GM12892 (cell line): ENCODE results near the gene FBXO40. TPM values are rescaled to one million over a fixed set of nuclear protein-coding genes. Genes with fewer than 3 reads are reported as not detected.
A peak's percentile ranks its signal among the peaks of the same experiment; 100 is the strongest.

Source experiments
- DNase-seq: peaks from one replicate; pipeline ENCODE4 v3.0.0; 2011; ENCODE audit not compliant: insufficient read length
- FAIRE-seq: peaks from 2 replicates; lab custom pipeline; 2011; peaks lifted over from hg19 to GRCh38; lab: Jason Lieb, UNC
- POLR2A ChIP-seq: IDR thresholded peaks from 2 replicates; pipeline ENCODE4 v1.6.1; 2011; ENCODE audit warnings: low read depth, low read length, control low read depth
- POLR2AphosphoS5 ChIP-seq: IDR thresholded peaks from 2 replicates; pipeline ENCODE4 v1.6.1; 2011; ENCODE audit warnings: low read depth, low read length, control low read depth
- TAF1 ChIP-seq: IDR thresholded peaks from 2 replicates; pipeline ENCODE4 v1.6.1; 2011; ENCODE audit warnings: low read depth, mild to moderate bottlenecking, control low read depth, low read length, borderline replicate concordance
- polyA plus RNA-seq: library from polyadenylated mRNA; unstranded; fragments of >200 nt; gene quantifications from one replicate; pipeline ENCODE4 v1.2.1, GENCODE V29; 2012; ENCODE audit warnings: missing spikeins, inconsistent platforms; ENCODE audit not compliant: missing spikeins

The FBXO40 gene
- 0.17 TPM for polyA plus RNA-seq

GRCh38 chr3:121592856-121593702 is at the start of gene FBXO40:
FBXO40 (plus strand) TSS chr3:121593379; CDS start chr3:121620576, 27,197 bp downstream.
- FAIRE-seq (peak; percentile 79), DNase-seq (no peak)
- no peak for TF ChIP-seq POLR2A
- TF ChIP-seq TAF1, result no peak
- no peak for TF ChIP-seq POLR2AphosphoS5

DNA sequence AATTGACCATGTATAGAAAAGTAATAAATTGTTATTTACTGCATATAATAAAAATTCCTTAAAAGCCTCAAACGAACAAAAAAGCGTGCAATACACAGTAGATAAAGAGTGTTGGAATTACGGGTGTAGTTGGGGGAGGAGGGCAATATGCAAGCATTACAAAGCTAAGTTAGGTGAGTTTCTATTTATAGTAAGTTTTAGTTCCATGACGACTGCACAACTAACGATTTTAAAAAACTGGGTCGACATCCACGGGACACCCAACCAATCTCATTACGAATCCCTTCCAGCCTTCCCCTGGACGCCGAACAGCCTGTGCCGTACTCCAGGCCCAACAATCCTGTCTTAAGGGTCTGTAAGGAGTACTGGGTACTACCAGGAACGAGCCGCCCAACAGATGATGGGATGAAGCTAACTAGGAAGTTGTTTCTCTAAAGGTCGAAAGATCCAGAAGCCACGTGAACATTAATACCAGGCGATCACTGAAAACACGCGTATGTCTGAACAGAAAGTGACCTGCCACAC is 48.1 kb upstream of the FBXO40 start:
- DNase-seq (no peak), FAIRE-seq (no peak)
- TF ChIP-seq POLR2AphosphoS5 (no peak), TAF1 (no peak), POLR2A (no peak)

- peak; percentile 67 for DNase-seq
- peak; percentile 94 for FAIRE-seq
- TF ChIP-seq TAF1 (peak; percentile 56; the same call in 1 of the 2 replicates), POLR2A (peak; percentile 64), POLR2AphosphoS5 (peak; percentile 33; the same call in 1 of the 2 replicates)
These were observed 47.4 kb upstream of the FBXO40 start, which contains the start of gene POLQ for GRCh38 chr3:121545574-121546455. POLQ (minus strand) TSS chr3:121545988; CDS start chr3:121545877, 111 bp downstream.

DNA sequence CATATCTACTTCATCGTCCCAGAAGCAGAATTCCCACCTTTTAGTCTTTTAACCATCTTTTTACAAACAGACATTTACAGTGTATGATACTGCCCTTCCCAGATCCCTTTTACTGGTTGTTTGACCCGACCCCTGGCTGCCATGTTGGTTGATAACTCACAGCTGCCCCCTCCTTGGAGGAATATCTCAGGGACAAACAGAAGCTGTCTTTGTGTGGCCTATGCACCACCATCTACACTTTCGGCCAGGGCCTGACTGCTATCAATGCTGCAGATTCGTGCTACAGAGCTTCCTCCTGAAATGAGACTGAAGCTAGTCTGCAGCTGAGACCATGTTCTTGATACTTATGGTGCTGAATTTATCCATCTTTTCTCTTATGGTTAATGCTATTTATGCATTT is 40.8 kb upstream of the FBXO40 start:
- DNase-seq (no peak), FAIRE-seq (no peak)
- TF ChIP-seq POLR2A (no peak), POLR2AphosphoS5 (no peak), TAF1 (no peak)

DNA sequence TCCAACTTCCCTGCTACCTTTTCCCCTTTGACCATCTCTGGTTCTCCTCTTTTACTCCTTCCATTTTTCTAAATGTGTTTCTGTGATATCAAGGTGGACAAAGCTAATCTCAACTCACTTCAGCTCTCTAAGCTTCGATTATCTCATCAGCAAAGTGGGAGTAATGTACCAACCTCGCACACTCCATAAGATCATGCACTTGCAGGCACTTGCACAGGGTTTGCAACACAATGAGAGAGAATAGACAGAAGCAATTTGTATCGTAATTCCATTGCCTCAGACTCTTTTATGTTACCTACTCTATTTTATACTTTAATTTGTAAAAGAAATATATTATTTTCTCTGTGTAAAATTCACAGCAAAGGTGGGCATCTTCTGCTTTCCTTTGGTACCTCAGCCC is 40.4 kb upstream of the FBXO40 start:
- TF ChIP-seq TAF1 (no peak), POLR2A (no peak), POLR2AphosphoS5 (no peak)

GRCh38 chr3:121557426-121557934 is 35.7 kb upstream of the FBXO40 start:
- FAIRE-seq, result no peak
- no peak for TF ChIP-seq POLR2AphosphoS5
- no peak for TF ChIP-seq POLR2A
- TF ChIP-seq TAF1, result no peak
- no peak for DNase-seq

More for the DNA sequence above, 40.4 kb upstream of the FBXO40 start:
- DNase-seq, result no peak
- FAIRE-seq, result no peak

- no peak for FAIRE-seq
- DNase-seq, result no peak
- TF ChIP-seq POLR2A (no peak), TAF1 (no peak), POLR2AphosphoS5 (no peak)
These were observed 31.0 kb upstream of the FBXO40 start for GRCh38 chr3:121562148-121562547.

- no peak for DNase-seq
- no peak for TF ChIP-seq POLR2AphosphoS5
- TF ChIP-seq TAF1, result no peak
- no peak for TF ChIP-seq POLR2A
- FAIRE-seq, result no peak
These were observed 26.4 kb upstream of the FBXO40 start for GRCh38 chr3:121566773-121567172.

- no peak for TF ChIP-seq POLR2AphosphoS5
- TF ChIP-seq POLR2A, result no peak
- no peak for TF ChIP-seq TAF1
- DNase-seq, result no peak
- FAIRE-seq, result no peak
These were observed 25.5 kb upstream of the FBXO40 start, which contains the start of gene ARGFX for GRCh38 chr3:121567649-121568048. ARGFX (plus strand) TSS chr3:121567949; CDS start chr3:121570714, 2,765 bp downstream.

GRCh38 chr3:121574449-121574848 is 18.7 kb upstream of the FBXO40 start:
- no peak for TF ChIP-seq POLR2A
- TF ChIP-seq POLR2AphosphoS5, result no peak
- no peak for TF ChIP-seq TAF1
- FAIRE-seq (no peak), DNase-seq (no peak)
